ENCODE data around the gene FGFR3.
A peak's percentile ranks its signal among the peaks of the same experiment; 100 is the strongest.

Gene FGFR3

GRCh38 chr4:1751919-1752283 lies 41.2 kb upstream of the FGFR3 start:
- TF ChIP-seq, protein P1, sequence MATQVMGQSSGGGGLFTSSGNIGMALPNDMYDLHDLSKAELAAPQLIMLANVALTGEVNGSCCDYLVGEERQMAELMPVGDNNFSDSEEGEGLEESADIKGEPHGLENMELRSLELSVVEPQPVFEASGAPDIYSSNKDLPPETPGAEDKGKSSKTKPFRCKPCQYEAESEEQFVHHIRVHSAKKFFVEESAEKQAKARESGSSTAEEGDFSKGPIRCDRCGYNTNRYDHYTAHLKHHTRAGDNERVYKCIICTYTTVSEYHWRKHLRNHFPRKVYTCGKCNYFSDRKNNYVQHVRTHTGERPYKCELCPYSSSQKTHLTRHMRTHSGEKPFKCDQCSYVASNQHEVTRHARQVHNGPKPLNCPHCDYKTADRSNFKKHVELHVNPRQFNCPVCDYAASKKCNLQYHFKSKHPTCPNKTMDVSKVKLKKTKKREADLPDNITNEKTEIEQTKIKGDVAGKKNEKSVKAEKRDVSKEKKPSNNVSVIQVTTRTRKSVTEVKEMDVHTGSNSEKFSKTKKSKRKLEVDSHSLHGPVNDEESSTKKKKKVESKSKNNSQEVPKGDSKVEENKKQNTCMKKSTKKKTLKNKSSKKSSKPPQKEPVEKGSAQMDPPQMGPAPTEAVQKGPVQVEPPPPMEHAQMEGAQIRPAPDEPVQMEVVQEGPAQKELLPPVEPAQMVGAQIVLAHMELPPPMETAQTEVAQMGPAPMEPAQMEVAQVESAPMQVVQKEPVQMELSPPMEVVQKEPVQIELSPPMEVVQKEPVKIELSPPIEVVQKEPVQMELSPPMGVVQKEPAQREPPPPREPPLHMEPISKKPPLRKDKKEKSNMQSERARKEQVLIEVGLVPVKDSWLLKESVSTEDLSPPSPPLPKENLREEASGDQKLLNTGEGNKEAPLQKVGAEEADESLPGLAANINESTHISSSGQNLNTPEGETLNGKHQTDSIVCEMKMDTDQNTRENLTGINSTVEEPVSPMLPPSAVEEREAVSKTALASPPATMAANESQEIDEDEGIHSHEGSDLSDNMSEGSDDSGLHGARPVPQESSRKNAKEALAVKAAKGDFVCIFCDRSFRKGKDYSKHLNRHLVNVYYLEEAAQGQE (IDR thresholded peaks at IDR 0.05; ENCODE audit: insufficient read depth in 1 of 2, low read depth in 2 of 2, low read length in 2 of 2) = peak; percentile 40 to 56; a peak in 3 of 4 replicates
- TF ChIP-seq SIN3A (IDR thresholded peaks at IDR 0.05; ENCODE audit: borderline replicate concordance, insufficient read depth, low read length) (no peak), TAF1 (IDR thresholded peaks at IDR 0.05; ENCODE audit: borderline replicate concordance, insufficient read depth, low read length) (no peak)

- TF ChIP-seq FOXP2 (optimal IDR thresholded peaks at IDR 0.05; ENCODE audit: borderline replicate concordance, extremely low read depth, extremely low read length, insufficient read depth) (no peak), TAF1 (IDR thresholded peaks at IDR 0.05; ENCODE audit: borderline replicate concordance, insufficient read depth, low read length) (no peak), POLR2AphosphoS5 (IDR thresholded peaks at IDR 0.05; ENCODE audit: low read depth, low read length) (no peak), SIN3A (IDR thresholded peaks at IDR 0.05; ENCODE audit: borderline replicate concordance, insufficient read depth, low read length) (no peak)
- TF ChIP-seq, protein P1 (IDR thresholded peaks at IDR 0.05; ENCODE audit: insufficient read depth in 1 of 2, low read depth in 2 of 2, low read length in 2 of 2) = no peak
Observed at GRCh38 chr4:1752284-1753041, 40.6 kb upstream of the FGFR3 start.

DNA sequence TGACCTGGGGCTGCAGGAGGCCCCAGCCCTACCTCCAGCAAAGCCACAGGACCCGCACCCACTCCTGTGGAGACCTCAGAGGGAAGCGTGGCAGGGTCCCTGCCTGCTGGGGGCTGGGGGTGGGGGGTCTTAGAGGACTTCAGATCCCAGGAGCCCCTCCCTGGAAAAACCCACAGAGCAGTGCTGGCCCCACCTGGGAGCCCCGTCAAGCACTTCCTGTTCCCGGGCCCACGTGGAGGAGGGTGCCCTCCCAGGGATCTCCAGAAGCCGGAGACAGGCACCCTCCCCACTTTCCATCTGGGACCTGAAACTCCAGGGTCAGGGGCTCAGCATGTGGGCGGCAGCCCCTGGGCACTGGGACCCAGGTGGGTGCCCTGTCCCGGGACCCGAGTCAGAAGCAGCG lies 39.8 kb upstream of the FGFR3 start:
- TF ChIP-seq SIN3A (IDR thresholded peaks at IDR 0.05; ENCODE audit: borderline replicate concordance, insufficient read depth, low read length) (no peak), FOXP2 (optimal IDR thresholded peaks at IDR 0.05; ENCODE audit: borderline replicate concordance, extremely low read depth, extremely low read length, insufficient read depth) (no peak), TAF1 (IDR thresholded peaks at IDR 0.05; ENCODE audit: borderline replicate concordance, insufficient read depth, low read length) (no peak), POLR2AphosphoS5 (IDR thresholded peaks at IDR 0.05; ENCODE audit: low read depth, low read length) (no peak)
- TF ChIP-seq, protein P1 (IDR thresholded peaks at IDR 0.05; ENCODE audit: insufficient read depth in 1 of 2, low read depth in 2 of 2, low read length in 2 of 2) = no peak

DNA sequence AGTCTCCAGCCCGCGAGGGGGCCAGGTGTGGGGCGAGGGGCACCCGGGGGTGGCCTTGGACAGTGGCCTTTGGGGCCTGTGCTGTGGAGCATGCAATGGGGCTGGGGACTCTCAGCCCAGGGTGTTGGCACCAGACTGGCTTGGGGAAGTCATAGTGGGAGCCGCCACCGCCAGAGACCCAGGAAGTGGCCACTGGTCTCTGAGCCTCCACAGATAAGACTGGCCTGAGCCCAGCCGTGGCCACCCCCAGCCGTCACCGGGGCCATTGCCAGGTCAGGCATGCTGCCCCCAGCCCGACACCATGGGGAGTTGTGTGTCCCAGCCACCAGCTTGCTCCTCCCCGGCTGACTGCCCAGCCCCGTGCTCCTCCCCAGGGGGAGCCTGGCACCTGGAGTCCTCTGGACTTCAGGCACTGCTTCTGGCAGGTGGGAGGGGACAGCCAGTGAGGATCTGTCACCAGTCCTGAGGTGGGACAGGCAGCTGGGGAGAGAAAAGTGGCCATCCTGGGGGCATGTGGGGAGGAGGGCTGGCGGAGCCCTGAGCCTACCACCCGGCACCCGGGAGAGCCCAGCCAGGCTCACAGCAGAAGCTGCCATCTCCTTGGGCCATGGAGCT lies 39.3 kb upstream of the FGFR3 start:
- TF ChIP-seq POLR2AphosphoS5 (IDR thresholded peaks at IDR 0.05; ENCODE audit: low read depth, low read length) (no peak), SIN3A (IDR thresholded peaks at IDR 0.05; ENCODE audit: borderline replicate concordance, insufficient read depth, low read length) (no peak)

- TF ChIP-seq, protein P1 (IDR thresholded peaks at IDR 0.05; ENCODE audit: insufficient read depth in 1 of 2, low read depth in 2 of 2, low read length in 2 of 2) = no peak
- TF ChIP-seq SIN3A (IDR thresholded peaks at IDR 0.05; ENCODE audit: borderline replicate concordance, insufficient read depth, low read length) = no peak
- no peak for TF ChIP-seq POLR2AphosphoS5 (IDR thresholded peaks at IDR 0.05; ENCODE audit: low read depth, low read length)
- no peak for TF ChIP-seq TAF1 (IDR thresholded peaks at IDR 0.05; ENCODE audit: borderline replicate concordance, insufficient read depth, low read length)
- no peak for TF ChIP-seq FOXP2 (optimal IDR thresholded peaks at IDR 0.05; ENCODE audit: borderline replicate concordance, extremely low read depth, extremely low read length, insufficient read depth)
Observed at GRCh38 chr4:1754336-1754735, 38.8 kb upstream of the FGFR3 start.

Data from PFSK-1 (cell line).